ENCODE data around the gene FKBP1B.

FKBP1B gene

GRCh38 chr2:24065341-24065740, 15.8 kb downstream of the FKBP1B start:
- H3K27ac Mint-ChIP-seq: no peak overlapping the region
- H3K4me3 Mint-ChIP-seq: no peak overlapping the region
- H3K27me3 Mint-ChIP-seq: no peaks in the 10 kb centered on the region
- H3K9me3 Mint-ChIP-seq: no peaks in the 10 kb centered on the region
- ATAC-seq (ENCODE audit: low read depth): no peak
- no peak for DNase-seq (ENCODE audit: low spot score in 2 of 2)
- no peaks in the 10 kb centered on the region for H3K4me1 Mint-ChIP-seq
- peaks cover 7% of the 10 kb centered on the region for H3K36me3 Mint-ChIP-seq

- DNase-seq (ENCODE audit: low spot score in 2 of 2): no peak
Observed at GRCh38 chr2:24072259-24072658, 22.7 kb downstream of the FKBP1B start.

GRCh38 chr2:24073816-24074215, 24.3 kb downstream of the FKBP1B start:
- Mint-ChIP-seq H3K27me3 (no peaks in the 10 kb centered on the region), H3K4me3 (no peak overlapping the region), H3K36me3 (peaks cover 5% of the 10 kb centered on the region), H3K27ac (no peak overlapping the region), H3K9me3 (no peaks in the 10 kb centered on the region), H3K4me1 (peaks cover 18% of the 10 kb centered on the region)
- ATAC-seq (ENCODE audit: low read depth) (no peak), DNase-seq (ENCODE audit: low spot score in 2 of 2) (no peak)

More at GRCh38 chr2:24072259-24072658, 22.7 kb downstream of the FKBP1B start:
- no peak overlapping the region for H3K4me3 Mint-ChIP-seq
- H3K4me1 Mint-ChIP-seq: peaks cover 12% of the 10 kb centered on the region
- no peaks in the 10 kb centered on the region for H3K27me3 Mint-ChIP-seq
- H3K9me3 Mint-ChIP-seq: no peaks in the 10 kb centered on the region
- H3K27ac Mint-ChIP-seq: no peak overlapping the region
- H3K36me3 Mint-ChIP-seq: peaks cover 6% of the 10 kb centered on the region
- no peak for ATAC-seq (ENCODE audit: low read depth)

- H3K4me1 Mint-ChIP-seq: peaks cover 18% of the 10 kb centered on the region
- peaks cover 3% of the 10 kb centered on the region for H3K36me3 Mint-ChIP-seq
- no peaks in the 10 kb centered on the region for H3K27me3 Mint-ChIP-seq
- DNase-seq (ENCODE audit: low spot score in 2 of 2) (no peak), ATAC-seq (ENCODE audit: low read depth) (no peak)
- no peaks in the 10 kb centered on the region for H3K9me3 Mint-ChIP-seq
- H3K4me3 Mint-ChIP-seq: peak overlapping the region; percentile 99
- peak overlapping the region; percentile 99 for H3K27ac Mint-ChIP-seq
Observed at GRCh38 chr2:24075259-24075658, 25.7 kb downstream of the FKBP1B start.

- Mint-ChIP-seq H3K9me3 (no peaks in the 10 kb centered on the region), H3K4me3 (peak within 1 kb of the TSS; percentile 99), H3K36me3 (peaks cover 3% of the 10 kb centered on the region), H3K27ac (peak within 1 kb of the TSS; percentile 99), H3K27me3 (no peaks in the 10 kb centered on the region), H3K4me1 (peaks cover 18% of the 10 kb centered on the region)
- peak; percentile 97 to 100 for DNase-seq (ENCODE audit: low spot score in 2 of 2)
- ATAC-seq (ENCODE audit: low read depth): peak; percentile 79
Observed at GRCh38 chr2:24075915-24076848, 26.6 kb downstream of the FKBP1B start, which contains the start of gene SF3B6. Gene SF3B6, minus strand, starts transcription at chr2:24076326. Its CDS starts 97 bp downstream, at chr2:24076229.

GRCh38 chr2:24076849-24077534, 27.5 kb downstream of the FKBP1B start:
- DNase-seq (ENCODE audit: low spot score in 2 of 2): no peak

DNA sequence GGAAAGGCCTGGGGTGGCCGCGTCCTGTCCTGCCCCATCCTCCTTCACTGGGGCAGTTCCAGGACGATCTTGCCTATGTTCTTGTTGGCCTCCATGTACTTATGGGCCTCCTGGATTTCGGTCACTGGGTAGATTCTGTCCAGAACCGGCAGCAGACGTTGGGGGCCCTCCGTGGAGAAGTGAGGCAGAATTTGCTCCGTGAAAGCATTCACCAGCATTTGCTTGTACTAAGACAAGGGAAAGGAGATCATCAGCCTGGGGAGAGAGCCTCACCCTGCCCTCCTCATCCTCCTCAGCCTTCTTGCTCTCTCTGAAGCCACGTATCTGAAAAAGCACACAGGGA, 28.0 kb downstream of the FKBP1B start:
- Mint-ChIP-seq H3K27ac (peak overlapping the region; percentile 99), H3K9me3 (no peaks in the 10 kb centered on the region), H3K36me3 (peaks cover 5% of the 10 kb centered on the region), H3K4me3 (peak overlapping the region; percentile 99), H3K27me3 (no peaks in the 10 kb centered on the region), H3K4me1 (peaks cover 21% of the 10 kb centered on the region)
- DNase-seq (ENCODE audit: low spot score in 2 of 2) (no peak), ATAC-seq (ENCODE audit: low read depth) (no peak)

More at GRCh38 chr2:24076849-24077534, 27.5 kb downstream of the FKBP1B start:
- H3K27ac Mint-ChIP-seq: peak overlapping the region; percentile 99
- peak; percentile 25 for ATAC-seq (ENCODE audit: low read depth)
- H3K4me1 Mint-ChIP-seq: peaks cover 18% of the 10 kb centered on the region
- H3K36me3 Mint-ChIP-seq: peaks cover 2% of the 10 kb centered on the region
- no peaks in the 10 kb centered on the region for H3K9me3 Mint-ChIP-seq
- peak overlapping the region; percentile 99 for H3K4me3 Mint-ChIP-seq
- H3K27me3 Mint-ChIP-seq: no peaks in the 10 kb centered on the region

- Mint-ChIP-seq H3K27me3 (no peaks in the 10 kb centered on the region), H3K27ac (peak overlapping the region; percentile 99), H3K9me3 (no peaks in the 10 kb centered on the region), H3K4me1 (peaks cover 21% of the 10 kb centered on the region), H3K36me3 (peaks cover 5% of the 10 kb centered on the region), H3K4me3 (peak overlapping the region; percentile 99)
- DNase-seq (ENCODE audit: low spot score in 2 of 2): no peak
- ATAC-seq (ENCODE audit: low read depth): no peak
Observed at GRCh38 chr2:24077879-24078278, 28.3 kb downstream of the FKBP1B start.

GRCh38 chr2:24080701-24081100, 31.2 kb downstream of the FKBP1B start:
- Mint-ChIP-seq H3K27me3 (no peaks in the 10 kb centered on the region), H3K4me3 (no peak overlapping the region), H3K9me3 (no peaks in the 10 kb centered on the region), H3K4me1 (peaks cover 19% of the 10 kb centered on the region), H3K36me3 (peaks cover 3% of the 10 kb centered on the region), H3K27ac (no peak overlapping the region)
- DNase-seq (ENCODE audit: low spot score in 2 of 2) (no peak), ATAC-seq (ENCODE audit: low read depth) (no peak)

GRCh38 chr2:24082787-24083566, 33.4 kb downstream of the FKBP1B start:
- H3K36me3 Mint-ChIP-seq: peaks cover 5% of the 10 kb centered on the region
- H3K4me1 Mint-ChIP-seq: peaks cover 12% of the 10 kb centered on the region
- H3K4me3 Mint-ChIP-seq: peak overlapping the region; percentile 96
- peak overlapping the region; percentile 91 for H3K27ac Mint-ChIP-seq
- no peaks in the 10 kb centered on the region for H3K9me3 Mint-ChIP-seq
- no peaks in the 10 kb centered on the region for H3K27me3 Mint-ChIP-seq
- no peak for ATAC-seq (ENCODE audit: low read depth)
- no peak for DNase-seq (ENCODE audit: low spot score in 2 of 2)

GRCh38 chr2:24083567-24084385, 34.2 kb downstream of the FKBP1B start:
- Mint-ChIP-seq H3K27ac (peak overlapping the region; percentile 91), H3K36me3 (peaks cover 5% of the 10 kb centered on the region), H3K4me3 (peak overlapping the region; percentile 96), H3K9me3 (no peaks in the 10 kb centered on the region), H3K27me3 (no peaks in the 10 kb centered on the region), H3K4me1 (peaks cover 12% of the 10 kb centered on the region)
- DNase-seq (ENCODE audit: low spot score in 2 of 2) (peak in 1 of 2 donors; percentile 77), ATAC-seq (ENCODE audit: low read depth) (peak; percentile 88)

DNA sequence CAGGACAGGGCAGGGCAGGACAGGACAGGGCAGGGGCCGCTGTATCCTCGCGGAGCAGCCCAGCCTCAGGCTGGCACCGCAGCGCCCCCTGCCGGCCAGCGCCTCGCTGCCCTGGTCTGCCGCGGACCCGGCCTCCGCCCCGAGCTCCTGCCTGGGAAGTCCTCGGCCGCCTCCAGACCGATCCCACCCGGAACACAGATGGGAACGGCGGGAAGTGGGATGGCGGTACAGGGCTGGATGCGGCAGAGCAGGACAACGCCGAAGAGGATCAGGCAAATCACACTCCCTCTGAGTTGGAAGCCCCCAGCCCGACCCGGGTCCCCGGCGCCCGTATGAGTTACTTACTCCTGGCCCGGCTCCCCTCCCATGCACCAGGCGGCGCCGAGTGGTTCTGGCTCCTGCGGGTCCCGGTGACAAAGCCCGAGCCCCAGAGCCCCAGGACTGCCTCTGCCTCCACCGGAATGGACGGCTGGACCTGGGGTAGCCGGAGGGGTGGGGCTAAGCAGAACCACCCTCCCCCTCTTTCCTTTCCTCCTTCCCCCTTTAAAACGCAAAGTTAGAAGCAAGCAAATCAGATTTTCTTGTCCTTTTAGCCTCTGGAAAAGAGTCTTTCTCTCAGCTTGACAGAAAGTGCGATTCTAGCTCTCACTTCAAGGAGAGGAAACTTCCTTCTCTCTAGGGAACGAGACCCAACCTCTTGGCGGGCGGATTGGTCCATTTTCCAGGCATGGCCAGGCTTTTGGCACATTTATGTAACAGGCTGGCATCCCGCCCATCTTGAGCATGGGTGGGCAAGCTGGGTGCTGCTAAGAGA, 35.1 kb downstream of the FKBP1B start, which contains the start of gene TP53I3:
TSS of gene TP53I3 (minus strand) at position 449 of the 814 bp plus-strand sequence. CDS start 508 bp downstream, outside the sequence.
- H3K36me3 Mint-ChIP-seq: peaks cover 5% of the 10 kb centered on the region
- ATAC-seq (ENCODE audit: low read depth): peak; percentile 77
- DNase-seq (ENCODE audit: low spot score in 2 of 2): peak; percentile 88 to 96
- H3K4me3 Mint-ChIP-seq: peak within 1 kb of the TSS; percentile 96
- H3K4me1 Mint-ChIP-seq: peaks cover 12% of the 10 kb centered on the region
- no peaks in the 10 kb centered on the region for H3K27me3 Mint-ChIP-seq
- peak within 1 kb of the TSS; percentile 91 for H3K27ac Mint-ChIP-seq
- no peaks in the 10 kb centered on the region for H3K9me3 Mint-ChIP-seq

Measured in memory B cell (primary cell).